Fibroblast of skin of right quadriceps (primary cell): ENCODE measurements around the gene HIBCH.
"Not testable (repeated sequence)": the region's sequence is repeated elsewhere in the genome, so short reads cannot be mapped to it uniquely, and the experiment has no call there.

Source experiments
- DNase-seq: peaks from one replicate; pipeline ENCODE4 v3.0.0-alpha.2; 2013

The HIBCH gene, protein sequence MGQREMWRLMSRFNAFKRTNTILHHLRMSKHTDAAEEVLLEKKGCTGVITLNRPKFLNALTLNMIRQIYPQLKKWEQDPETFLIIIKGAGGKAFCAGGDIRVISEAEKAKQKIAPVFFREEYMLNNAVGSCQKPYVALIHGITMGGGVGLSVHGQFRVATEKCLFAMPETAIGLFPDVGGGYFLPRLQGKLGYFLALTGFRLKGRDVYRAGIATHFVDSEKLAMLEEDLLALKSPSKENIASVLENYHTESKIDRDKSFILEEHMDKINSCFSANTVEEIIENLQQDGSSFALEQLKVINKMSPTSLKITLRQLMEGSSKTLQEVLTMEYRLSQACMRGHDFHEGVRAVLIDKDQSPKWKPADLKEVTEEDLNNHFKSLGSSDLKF

GRCh38 chr2:190319555-190320498 lies at the start of gene HIBCH:
HIBCH (minus strand) TSS chr2:190319826; CDS start chr2:190319750, 76 bp downstream.
- peak; percentile 99 for DNase-seq

DNA sequence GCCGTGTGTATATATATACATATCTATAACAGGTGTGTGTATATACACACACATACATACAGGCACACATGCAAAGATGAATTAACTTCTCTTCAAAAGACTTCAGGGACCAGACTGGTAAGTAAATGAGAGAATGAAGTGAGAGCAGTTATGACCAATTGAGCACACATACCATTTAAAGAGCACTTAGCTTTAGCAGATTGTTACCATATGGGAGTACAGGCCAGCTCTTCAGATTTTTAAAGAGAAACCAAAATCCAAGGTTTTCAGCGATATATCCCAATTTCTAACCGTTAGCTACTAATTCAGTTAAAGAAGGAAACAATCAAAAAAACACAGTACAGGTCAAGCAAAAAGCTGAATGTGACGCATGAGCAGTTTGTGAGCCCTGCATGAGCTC lies 47.5 kb upstream of the HIBCH start:
- no peak for DNase-seq

DNA sequence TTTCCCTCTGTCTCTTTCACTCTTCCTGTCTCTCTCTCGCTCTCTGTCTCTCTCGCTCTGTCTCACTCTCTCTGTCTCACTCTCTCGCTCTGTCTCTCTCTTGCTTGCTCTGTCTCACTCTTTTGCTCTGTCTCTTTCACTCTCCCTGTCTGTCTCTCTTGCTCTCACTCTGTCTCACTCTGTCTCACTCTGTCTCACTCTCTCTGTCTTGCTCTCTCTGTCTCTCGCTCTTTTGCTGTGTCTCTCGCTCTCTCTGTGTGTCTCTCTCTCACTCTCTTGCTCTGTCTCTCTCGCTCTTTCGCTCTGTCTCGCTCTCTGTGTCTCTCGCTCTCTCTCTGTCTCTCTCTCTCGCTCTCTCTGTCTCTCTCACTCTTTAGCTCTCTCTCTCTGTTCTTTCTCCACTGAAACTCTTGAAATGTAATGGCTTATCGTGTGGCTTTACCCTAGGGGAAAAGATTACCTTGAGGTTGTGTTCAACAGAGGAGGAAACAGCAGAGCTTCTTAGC lies 46.7 kb upstream of the HIBCH start:
- no peak for DNase-seq

DNA sequence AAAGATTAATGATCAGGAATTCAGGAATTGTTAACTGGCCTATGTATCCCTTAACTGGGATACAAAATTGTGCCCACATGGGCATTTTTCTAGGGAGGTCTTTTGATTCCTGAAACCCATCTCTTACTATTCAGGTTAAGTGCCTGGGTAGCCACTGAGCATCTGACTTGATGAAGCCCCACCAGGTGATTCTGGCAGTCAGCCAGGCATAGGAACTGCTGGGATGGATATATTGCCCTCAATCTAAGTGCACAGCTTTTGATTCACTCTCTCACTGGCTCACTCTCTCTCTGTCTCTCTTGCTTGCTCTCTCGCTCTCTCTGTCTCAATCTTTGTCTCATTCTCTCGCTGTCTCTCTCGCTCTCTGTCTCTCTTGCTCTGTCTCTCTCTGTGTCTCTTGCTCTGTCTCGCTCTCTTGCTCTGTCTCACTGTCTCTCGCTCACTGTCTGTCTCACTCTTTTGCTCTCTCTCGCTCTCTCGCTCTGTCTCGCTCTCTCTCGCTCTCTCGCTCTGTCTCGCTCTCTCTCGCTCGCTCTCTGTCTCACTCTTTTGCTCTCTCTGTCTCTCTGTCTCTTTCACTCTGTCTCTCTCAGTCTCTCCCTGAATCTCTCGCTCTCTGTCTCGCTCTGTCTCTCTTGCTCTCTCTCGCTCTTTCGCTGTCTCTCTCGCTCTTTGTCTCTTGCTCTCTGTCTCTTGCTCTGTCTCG lies 46.0 kb upstream of the HIBCH start:
- DNase-seq: no peak

- DNase-seq: no peak
These were observed 43.3 kb upstream of the HIBCH start for GRCh38 chr2:190362894-190363293.

GRCh38 chr2:190361572-190361971 lies 41.9 kb upstream of the HIBCH start:
- no peak for DNase-seq

GRCh38 chr2:190360965-190361364 lies 41.3 kb upstream of the HIBCH start:
- DNase-seq: no peak

DNA sequence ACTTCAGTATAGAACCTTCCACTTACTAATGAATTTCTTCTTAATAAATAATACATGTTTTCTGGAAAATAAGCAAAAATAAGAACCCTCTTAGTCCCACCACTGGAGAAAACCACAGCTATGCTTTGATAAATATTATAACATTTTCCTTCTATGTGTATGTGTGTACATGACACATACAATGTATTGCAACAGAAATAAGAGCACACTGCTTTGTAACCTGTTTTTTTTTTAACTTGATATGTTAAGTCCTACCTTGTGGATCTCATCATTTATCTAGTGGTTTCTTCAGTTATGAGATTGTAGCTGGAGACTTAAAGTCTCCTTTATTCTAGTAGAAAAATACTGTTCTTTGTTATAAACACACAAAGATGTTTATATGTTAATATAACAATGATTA lies 40.9 kb upstream of the HIBCH start:
- no peak for DNase-seq

DNA sequence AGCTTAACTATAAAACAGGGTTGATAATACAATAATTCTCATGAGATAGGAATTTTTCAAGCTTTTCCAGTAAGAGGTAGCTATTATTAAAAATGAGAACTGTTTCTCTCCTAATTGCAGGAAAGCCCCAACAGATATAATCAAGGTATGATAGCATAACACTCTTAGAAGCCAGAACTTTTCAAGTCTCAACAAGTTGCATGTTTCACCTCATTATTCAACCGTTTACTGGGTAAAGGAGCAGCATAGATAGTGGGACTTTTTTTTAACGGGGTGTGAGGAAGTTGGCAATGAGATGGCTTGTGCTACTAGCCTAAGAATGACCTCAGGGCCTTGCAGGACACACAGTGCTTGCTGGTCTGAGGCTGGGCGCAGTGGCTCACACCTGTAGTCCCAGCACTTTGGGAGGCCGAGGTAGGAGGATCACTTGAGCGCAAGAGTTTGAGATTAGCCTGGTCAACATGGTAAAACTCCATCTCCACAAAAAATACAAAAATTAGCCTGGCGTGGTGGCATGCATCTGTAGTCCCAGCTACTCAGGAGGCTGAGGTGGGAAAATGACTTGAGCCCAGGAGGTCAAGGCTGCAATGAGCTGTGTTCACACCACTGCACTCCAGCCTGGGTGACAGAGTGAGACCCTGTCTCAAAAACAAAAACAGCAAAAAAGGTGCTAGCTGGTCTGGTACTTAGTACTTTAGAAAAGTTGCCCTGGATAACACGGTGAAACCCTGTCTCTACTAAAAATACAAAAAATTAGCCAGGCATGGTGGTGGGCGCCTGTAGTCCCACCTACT lies 39.2 kb upstream of the HIBCH start:
- not testable (repeated sequence) for DNase-seq

DNA sequence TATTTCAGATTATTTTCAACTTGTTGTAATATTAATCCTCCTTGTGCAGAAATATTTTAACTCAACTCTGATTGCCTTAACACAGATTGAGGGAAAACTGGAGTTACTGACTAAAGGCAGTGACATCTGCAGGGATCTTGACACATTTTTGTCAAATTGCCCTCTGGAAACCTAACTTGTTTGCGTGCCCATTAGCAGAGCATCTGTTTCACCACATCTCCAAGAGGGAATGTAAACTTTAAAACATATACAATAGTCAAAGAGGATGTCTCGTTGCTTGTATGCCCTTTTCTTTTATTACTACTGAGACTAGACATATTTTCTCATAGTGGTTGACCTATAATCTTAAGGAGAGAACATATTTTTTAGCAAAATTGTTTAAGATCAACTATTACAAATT lies 38.0 kb upstream of the HIBCH start:
- DNase-seq: no peak

- DNase-seq: no peak
These were observed 36.5 kb upstream of the HIBCH start for GRCh38 chr2:190355968-190356644.

- no peak for DNase-seq
These were observed 34.5 kb upstream of the HIBCH start for GRCh38 chr2:190354003-190354690.

- DNase-seq: no peak
These were observed 33.9 kb upstream of the HIBCH start for GRCh38 chr2:190353537-190353899.

- no peak for DNase-seq
These were observed 33.3 kb upstream of the HIBCH start for GRCh38 chr2:190352668-190353536.

GRCh38 chr2:190351955-190352354 lies 32.3 kb upstream of the HIBCH start:
- DNase-seq: no peak

DNA sequence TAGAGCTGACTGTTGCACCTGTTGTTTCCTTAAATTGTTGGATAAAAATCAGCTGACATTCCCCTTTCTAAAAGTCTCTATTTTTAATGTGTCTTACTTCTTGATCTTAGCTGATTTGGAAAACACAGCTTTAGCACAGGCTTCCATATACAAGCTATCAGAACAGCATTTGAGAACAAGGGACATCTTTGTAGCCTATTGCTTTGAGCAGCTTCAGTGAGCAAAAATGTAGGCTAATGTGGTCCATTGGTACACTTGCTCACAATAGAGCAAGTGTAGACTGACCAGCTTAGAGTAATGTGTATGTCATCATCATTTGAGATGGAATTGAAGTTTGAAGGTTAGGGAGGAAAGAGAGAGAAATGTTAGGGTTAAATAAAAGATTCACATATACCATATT lies 30.7 kb upstream of the HIBCH start:
- DNase-seq: no peak

GRCh38 chr2:190344276-190344827 lies 24.7 kb upstream of the HIBCH start:
- no peak for DNase-seq

DNA sequence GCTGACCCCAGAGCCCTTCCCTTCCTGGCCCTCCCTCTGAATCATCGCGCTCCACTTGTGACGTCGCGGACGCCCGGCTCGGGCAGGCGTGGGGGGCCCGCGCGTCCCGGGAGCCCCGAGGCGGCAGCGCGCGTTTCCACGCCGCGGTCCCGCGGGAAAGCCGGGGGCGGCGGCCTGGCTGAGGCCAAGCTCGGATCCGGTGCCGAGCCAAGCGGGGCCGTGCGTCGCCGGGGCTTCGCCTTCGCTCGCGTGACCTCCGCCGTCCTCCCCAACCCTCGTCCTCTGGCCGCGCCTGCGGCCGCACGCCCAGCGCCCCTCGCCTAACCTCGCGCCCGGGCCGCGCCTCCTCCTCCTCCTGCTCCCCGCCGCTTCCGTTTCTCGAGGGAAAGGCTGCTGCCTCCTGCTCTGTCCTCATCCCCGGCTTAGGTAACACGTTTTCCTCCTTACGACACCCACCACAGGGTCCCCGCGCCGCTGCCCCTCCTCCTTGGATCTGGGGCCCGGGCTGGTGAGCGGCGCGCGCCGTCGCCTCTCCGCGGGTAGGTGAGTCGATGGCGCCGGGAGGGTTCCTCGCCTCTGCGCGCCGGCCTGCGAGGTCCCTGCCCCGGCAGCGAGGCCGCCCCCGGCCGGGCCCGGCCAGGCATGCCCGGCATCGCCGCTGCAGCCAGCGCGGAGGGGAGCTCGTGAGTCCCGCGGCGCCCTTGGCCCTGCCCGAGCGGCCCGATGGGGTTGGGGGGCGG lies 24.1 kb upstream of the HIBCH start, which contains the start of gene INPP1:
TSS of gene INPP1 (plus strand) at position 54 of the 740 bp plus-strand sequence. CDS start 16,514 bp downstream, outside the sequence.
- peak; percentile 49 for DNase-seq

- DNase-seq: no peak
These were observed 23.5 kb upstream of the HIBCH start for GRCh38 chr2:190343089-190343535.
